D721Med (cell line): ENCODE results near the gene ARV1.

ENCODE experiments used
- DNase-seq: peaks from one replicate; pipeline ENCODE4 v3.0.0; 2011; ENCODE audit warnings: low spot score; ENCODE audit not compliant: insufficient read length
- FAIRE-seq: peaks from 2 replicates; lab custom pipeline; 2011; peaks lifted over from hg19 to GRCh38; lab: Jason Lieb, UNC
- TF ChIP-seq, protein P1 (sequence below): IDR thresholded peaks from 2 replicates; pipeline ENCODE4 v1.5.1; 2012; ENCODE audit warnings: mild to moderate bottlenecking, control low read depth; ENCODE audit not compliant: insufficient read depth; ENCODE audit errors: missing control alignments

ARV1 gene

DNA sequence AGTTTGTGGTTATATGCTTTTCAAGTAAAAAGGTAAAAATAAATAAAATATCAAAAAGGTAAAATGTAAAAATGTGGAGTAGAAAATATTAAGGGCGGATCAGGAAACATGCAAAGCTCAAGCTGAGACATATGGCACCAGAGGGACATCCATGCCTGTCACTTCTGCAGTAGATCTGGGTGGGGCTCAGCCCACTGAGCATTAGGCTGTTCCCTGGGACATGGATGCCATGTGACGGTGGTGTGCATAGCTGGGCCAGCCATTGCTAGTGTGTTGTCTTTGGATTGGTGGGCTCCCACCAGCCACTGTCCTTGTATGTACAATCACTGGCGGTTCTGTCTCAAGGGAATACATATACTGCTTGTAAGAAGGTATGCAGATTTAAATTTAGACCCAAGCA lies 3.3 kb upstream of the ARV1 start:
- FAIRE-seq = peak; percentile 32
- TF ChIP-seq, protein P1, sequence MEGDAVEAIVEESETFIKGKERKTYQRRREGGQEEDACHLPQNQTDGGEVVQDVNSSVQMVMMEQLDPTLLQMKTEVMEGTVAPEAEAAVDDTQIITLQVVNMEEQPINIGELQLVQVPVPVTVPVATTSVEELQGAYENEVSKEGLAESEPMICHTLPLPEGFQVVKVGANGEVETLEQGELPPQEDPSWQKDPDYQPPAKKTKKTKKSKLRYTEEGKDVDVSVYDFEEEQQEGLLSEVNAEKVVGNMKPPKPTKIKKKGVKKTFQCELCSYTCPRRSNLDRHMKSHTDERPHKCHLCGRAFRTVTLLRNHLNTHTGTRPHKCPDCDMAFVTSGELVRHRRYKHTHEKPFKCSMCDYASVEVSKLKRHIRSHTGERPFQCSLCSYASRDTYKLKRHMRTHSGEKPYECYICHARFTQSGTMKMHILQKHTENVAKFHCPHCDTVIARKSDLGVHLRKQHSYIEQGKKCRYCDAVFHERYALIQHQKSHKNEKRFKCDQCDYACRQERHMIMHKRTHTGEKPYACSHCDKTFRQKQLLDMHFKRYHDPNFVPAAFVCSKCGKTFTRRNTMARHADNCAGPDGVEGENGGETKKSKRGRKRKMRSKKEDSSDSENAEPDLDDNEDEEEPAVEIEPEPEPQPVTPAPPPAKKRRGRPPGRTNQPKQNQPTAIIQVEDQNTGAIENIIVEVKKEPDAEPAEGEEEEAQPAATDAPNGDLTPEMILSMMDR = no peak
- DNase-seq = no peak

DNA sequence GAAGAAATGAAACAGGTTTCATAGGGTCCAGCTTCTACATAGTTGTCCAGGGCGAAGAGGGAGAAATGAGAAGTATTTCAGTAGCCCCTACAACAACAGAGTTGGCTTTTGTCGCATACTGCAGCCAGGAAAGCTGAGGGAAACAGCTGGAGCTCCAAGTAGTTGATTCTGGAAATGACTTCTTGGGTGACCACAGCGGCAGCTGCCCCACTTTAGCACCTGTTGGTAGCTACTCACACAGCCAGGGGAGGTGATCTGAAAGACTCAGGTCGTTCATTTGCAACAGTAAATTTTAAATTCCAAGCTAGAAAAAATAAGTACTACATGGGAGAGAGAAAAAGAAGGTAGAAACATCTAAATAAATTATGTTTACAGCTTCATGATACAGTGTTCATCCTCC lies 2.5 kb upstream of the ARV1 start:
- DNase-seq = no peak
- no peak for FAIRE-seq
- TF ChIP-seq, protein P1 = no peak

DNA sequence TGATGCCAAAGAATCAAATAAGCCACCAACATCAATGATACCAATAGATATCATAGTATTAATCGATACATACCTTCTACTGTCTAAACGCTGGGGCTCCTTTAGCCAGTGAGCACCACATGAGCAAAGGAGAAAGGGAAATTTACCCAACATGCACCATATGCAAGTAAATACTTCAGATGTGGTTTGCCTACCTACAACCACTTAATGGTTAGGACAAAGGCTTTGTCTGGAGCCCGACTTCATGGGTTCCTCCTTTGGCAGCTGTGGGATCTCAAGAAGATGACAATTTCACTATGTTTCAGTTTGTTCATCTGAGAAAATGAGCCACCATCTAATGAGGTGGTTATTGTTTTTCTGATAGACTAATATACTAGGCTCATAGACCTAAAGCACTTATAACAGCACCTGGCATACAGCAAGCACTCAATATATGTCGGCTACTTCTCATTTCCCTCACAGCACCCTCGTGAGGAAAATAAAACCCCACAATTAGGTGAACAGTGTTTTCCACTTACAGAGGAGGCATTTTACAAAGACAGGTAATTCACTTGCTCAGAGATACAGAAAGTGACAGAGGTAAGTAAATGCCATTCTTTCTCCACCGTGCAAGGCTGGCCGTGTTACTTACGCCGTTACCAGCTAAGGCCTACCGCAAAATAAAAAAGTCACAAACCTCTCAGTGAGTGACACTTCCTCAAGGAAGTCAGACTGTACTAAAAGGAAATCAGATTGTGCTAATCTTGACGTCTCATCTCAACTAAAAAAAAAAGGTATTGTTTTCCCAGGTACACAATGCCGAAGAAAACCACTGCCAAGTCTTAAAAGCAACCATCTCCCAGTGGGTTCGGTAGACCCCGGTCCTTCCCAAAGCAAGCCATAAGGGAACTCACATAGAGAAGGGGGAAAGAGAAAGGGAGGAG lies 1.8 kb upstream of the ARV1 start:
- FAIRE-seq (peak; percentile 21), DNase-seq (no peak)
- TF ChIP-seq, protein P1 = no peak

DNA sequence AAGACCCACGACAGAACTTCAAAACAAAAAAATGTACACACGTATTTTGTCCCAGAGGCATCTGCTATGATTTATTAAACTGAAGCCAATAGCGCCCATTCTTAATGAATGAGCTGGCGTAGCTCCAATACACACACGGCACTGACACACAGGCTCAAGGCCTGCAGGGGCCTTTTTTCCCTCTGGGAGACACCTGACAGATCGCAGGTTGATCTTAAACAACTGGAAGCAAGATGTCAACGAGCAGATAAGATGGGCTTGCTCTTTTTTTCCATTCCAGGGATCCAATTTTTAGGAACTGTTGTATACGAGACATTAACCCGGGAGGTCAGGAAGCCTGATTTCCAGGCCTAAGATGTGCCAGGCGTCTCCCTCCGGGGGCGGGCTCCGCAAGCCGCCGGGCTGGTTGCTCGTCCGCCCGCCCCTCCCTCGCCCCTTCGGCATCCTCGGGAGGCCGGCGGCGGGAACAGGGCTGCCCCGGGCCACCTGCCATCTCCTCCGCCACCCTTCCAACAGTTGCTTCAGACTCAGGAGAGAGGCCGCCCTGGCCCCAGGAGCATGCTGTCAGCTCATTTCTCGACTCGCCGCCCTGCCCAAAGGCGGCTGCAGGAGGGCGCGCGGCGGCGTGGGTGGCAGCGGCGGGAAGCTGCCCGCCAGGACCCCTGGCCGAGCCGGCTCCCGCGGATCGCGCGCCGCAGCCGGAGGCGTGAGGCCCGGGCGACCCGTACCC lies 968 bp upstream of the ARV1 start:
- TF ChIP-seq, protein P1 = no peak
- DNase-seq (no peak), FAIRE-seq (no peak)

DNA sequence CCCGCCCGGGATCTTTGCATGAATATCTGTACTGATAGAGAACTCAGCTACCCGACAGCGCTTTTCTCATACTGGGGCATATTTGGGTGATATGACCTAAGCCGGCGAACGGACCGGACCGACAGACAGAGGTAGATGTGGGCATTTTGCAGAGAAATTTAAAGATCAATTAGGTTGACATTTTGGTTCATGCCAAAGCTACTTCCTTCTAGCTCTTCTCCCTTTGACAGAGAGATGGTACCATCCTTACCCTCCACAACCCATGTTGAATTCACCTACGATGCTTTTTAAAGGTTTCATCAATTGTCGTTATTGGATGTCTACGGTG lies 459 bp downstream of the ARV1 start:
- TF ChIP-seq, protein P1 = no peak
- no peak for FAIRE-seq
- DNase-seq = no peak

DNA sequence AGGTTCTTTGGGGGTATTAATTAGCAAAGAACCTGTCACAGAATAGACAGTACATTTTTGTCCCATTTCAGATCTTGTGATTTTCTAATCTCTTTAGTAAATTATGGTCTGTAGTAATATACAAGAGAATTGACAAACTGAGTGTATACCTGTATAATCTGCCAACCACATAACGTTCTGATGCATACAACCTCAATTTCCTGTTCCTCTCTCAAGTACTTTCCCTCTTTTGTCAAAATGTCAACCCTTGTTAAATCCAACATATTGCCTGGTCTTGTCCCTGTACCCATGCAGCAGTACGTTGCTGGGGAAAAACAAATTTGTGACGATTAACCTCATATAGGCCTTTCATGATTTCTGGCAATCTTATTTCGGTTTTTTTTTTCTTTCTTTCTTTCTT lies 1.1 kb downstream of the ARV1 start:
- TF ChIP-seq, protein P1 = no peak
- FAIRE-seq = peak; percentile 48
- no peak for DNase-seq
